NK-92 (cell line): Measurements from ENCODE around the gene OSBPL10.

Experiments used
- DNase-seq: peaks from one replicate; lab custom pipeline; 2025; ENCODE audit not compliant: unreplicated experiment; lab: John Stamatoyannopoulos, UW

OSBPL10 gene

GRCh38 chr3:31636694-31637442 is 344.2 kb downstream of the OSBPL10 start:
- no peak for DNase-seq

- DNase-seq: no peak
These were observed 345.0 kb downstream of the OSBPL10 start for GRCh38 chr3:31636049-31636448.

DNA sequence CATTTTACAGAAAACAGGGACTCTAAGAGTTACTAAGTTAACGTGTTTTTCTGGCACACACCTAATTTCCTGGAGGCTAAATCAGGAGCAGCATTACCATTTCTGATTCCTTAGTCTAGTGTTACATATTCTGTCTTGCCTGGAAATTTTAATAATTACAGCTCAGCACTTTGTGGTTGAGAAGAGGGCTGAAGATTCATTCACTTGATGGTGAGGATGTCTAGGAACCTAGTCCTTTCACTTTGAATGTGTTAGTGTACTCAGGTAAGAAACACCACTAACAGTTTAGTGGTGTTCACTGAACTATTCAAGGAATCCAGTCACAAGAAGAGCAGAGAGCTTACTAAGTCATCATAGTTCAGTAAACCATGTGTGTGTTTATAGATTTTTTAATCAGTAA is 345.5 kb downstream of the OSBPL10 start:
- no peak for DNase-seq

- DNase-seq: no peak
These were observed 346.6 kb downstream of the OSBPL10 start for GRCh38 chr3:31634476-31634875.

DNA sequence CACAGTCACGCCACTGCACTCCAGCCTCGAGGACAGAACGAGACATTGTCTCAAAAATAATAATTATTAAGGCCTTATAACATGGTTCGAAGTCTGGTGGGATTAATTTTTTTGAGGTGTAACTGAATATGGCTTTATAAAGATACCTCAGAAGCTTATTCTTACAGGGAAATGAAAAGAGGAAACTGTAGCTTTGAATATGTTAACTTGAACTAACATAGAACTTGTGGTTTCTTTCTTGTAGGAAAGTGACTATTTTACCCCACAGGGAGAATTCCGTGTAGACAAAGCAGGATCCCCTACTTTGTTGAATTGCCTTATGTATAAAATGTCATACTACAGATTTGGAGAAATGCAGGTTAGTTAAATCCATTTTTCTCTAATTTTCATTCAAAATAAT is 352.0 kb downstream of the OSBPL10 start:
- DNase-seq: no peak

GRCh38 chr3:31625358-31625757 is 355.7 kb downstream of the OSBPL10 start:
- no peak for DNase-seq

- no peak for DNase-seq
These were observed 356.9 kb downstream of the OSBPL10 start for GRCh38 chr3:31624083-31624709.

DNA sequence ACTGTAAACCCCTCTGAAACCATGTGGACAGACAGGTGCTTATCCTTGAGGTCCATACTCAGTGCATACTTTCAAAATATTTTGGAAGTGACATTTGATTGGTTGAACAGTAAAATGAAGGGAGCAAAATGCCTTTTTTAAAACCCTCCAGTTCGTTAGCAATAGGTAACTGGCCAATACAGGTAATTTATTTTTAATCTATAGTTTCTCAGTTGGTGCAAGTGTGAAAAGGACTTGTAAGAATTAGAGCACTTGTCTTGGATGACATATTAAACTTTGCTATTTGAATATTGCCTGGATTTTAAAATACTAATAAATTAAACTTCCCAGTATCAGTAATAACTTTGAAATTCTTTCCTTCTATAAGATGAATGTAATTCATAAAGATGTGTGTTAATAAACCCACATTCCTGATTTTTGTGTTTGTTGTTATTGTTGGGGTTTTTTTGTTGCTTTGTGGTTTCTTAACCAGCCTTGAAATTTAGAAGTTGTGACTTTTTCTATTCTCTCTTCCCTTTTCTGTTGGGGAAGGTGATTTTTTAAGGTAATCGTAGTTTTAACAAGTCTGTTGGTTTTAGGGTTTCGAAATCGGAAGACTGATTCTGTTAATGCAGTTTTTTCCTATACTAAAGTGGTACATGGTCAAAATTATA is 358.3 kb downstream of the OSBPL10 start:
- no peak for DNase-seq

DNA sequence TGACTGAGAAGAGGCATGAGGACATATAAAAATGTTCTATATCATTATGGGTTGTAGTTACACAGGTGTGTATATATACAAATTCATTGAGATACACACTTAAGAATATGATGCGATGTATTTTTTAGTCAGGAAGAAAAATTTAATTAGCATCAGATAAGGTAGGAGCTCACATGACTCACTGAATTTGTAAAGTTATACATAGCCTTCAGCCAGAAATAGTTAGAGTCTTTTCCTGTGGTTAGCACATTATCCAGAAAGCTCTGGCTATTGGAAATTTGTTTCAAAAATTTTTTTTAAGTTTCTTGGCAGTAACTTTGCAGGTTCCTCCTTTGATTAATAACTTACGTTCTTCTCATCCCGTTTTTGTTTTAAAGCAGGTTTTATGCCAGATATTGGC is 359.7 kb downstream of the OSBPL10 start:
- DNase-seq: no peak

GRCh38 chr3:31620656-31621055 is 360.4 kb downstream of the OSBPL10 start:
- no peak for DNase-seq

DNA sequence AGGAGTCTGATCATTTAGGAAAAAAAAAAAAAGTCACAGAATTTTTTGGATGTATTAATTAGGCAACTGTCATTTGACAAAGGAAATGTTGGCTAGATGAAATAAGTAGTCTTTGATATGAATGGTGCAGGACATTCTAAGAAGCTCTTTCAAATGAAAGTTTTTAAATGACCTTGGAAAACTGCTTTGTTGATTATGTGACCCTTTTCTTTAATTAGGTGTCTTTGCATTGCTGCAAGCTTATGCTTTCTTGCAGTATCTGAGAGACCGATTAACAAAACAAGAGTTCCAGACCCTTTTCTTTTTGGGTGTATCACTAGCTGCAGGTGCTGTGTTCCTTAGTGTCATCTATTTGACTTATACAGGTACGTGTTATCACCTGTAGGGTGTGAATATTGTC is 364.4 kb downstream of the OSBPL10 start:
- DNase-seq: no peak

DNA sequence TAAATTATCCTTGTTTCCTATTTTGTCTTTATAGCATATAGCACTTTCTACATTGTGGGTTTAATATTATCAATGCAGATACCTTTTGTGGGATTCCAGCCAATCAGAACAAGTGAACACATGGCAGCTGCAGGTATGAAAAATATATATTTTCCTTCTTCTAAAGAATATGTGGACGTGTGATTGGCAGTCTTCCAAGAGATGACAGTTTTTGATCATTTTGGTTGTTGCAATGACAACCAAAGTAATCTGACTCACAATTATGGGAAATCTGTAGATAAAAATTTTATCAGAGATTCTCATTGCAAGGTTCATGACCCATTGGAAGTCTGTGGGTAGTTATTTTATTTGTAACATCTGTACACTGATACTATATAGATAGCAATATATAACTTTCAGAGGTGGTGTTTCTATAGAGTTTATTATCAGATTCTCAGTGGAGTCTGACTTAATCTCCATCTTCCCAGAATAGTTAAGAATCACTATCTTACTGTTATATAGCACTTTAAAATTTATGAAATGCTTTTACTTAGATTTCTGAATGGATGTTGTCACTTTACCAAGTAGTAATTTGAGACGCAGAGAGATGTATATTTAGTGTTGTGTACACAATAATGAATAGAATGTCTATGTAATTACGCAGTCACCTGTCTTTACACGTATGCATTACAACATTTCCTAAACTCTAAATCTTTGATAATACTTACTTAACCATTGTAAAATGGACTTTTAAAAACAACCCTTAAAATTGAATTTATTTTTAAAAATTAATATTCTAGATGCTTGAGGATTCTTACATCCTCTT is 365.8 kb downstream of the OSBPL10 start:
- DNase-seq: no peak

DNA sequence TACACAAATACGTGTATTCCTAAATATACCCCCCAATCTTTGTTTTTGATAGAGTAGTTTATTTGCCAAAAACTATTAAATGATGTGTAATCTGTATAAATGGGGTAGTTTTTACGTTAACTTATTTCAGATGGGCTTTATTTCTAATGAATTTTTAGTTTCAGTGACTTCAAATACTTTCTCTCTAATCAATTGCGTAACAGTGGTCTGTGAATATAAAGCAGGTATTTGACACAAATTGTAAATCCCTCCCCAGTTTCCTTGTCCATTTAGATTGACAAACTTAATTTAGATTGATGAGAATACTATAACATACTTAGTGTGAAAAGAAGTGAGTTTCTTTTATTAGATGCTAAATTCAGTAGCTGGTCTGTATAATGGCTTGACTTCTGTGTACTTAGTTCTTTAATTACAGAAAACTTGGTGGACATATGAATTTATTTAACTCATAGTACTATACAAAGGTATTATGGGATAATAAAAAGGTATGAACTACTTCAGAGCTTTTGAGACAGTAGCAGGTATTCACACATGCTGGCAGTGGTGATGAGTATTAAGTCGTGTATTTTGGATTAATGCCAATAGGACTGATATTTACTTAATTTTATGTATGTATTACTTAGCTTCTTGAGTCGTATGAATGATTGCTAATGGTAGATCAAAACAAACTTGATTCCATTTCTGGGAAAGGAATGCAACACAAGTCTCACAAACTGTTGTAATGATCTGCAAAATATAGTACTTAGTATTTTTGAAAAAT is 366.7 kb downstream of the OSBPL10 start:
- DNase-seq: no peak

DNA sequence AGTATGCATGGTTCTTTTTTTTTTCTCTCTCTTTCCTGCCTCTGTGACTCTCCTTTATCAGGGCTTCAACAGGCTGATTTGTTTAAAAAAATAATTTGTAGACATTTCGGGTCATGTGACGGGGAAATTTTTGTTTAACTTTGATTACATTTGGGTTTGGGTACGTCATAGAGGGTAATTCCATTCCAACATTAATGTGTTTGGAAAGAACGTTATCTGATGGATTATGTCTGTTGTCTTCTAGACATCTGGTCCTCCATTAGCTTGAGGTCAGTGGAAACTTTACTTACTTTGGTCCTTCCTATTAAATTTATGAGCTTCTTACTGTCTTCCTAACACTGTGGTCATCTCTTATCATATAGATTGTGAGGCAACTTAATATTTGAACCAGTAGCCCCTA is 367.4 kb downstream of the OSBPL10 start:
- DNase-seq: no peak

- no peak for DNase-seq
These were observed 367.9 kb downstream of the OSBPL10 start for GRCh38 chr3:31613177-31613576.
